Glutamatergic neuron (in vitro differentiated cells): Measurements from ENCODE around the gene CCL11. TPM values are rescaled to one million over a fixed set of nuclear protein-coding genes. Genes with fewer than 3 reads are reported as not detected.

ENCODE experiments used
- DNase-seq: peaks from one replicate; pipeline ENCODE4 v3.0.0; 2022
- H3K27ac Mint-ChIP-seq: one replicate; pipeline ENCODE4 v1.8.0; 2020; ENCODE audit warnings: mild to moderate bottlenecking, mixed read lengths, inconsistent platforms; ENCODE audit not compliant: unreplicated experiment
- H3K27me3 Mint-ChIP-seq: one replicate; pipeline ENCODE4 v1.8.0; 2020; ENCODE audit warnings: mild to moderate bottlenecking, moderate library complexity, mixed read lengths, inconsistent platforms; ENCODE audit not compliant: unreplicated experiment
- H3K36me3 Mint-ChIP-seq: one replicate; pipeline ENCODE4 v1.8.0; 2020; ENCODE audit warnings: mild to moderate bottlenecking, mixed read lengths, inconsistent platforms; ENCODE audit not compliant: unreplicated experiment
- H3K4me1 Mint-ChIP-seq: one replicate; pipeline ENCODE4 v1.8.0; 2020; ENCODE audit warnings: mild to moderate bottlenecking, low read depth, mixed read lengths, inconsistent platforms; ENCODE audit not compliant: unreplicated experiment
- H3K4me3 Mint-ChIP-seq: one replicate; pipeline ENCODE4 v1.8.0; 2020; ENCODE audit warnings: mild to moderate bottlenecking, mixed read lengths, inconsistent platforms; ENCODE audit not compliant: unreplicated experiment
- H3K9me3 Mint-ChIP-seq: one replicate; pipeline ENCODE4 v1.8.0; 2020; ENCODE audit warnings: mild to moderate bottlenecking, moderate library complexity, mixed read lengths, inconsistent platforms; ENCODE audit not compliant: unreplicated experiment
- total RNA-seq: library from RNA; stranded (reverse); fragmentation: NEBNext Ultra II Directional; extraction: Animal tissue kit (Norgen Biotek cat#: 25700); gene quantifications from one replicate; pipeline ENCODE4 v1.2.1, GENCODE V29; 2021; ENCODE audit not compliant: unreplicated experiment
- TF ChIP-seq, protein P1 (sequence below): fragments of 200-600 bp; sonication (generic); IDR thresholded peaks from one replicate; pipeline ENCODE4 v1.5.0; 2021; ENCODE audit not compliant: partially characterized antibody, unreplicated experiment

The CCL11 gene
- total RNA-seq, 1 donor from 2014 or later: not detected

DNA sequence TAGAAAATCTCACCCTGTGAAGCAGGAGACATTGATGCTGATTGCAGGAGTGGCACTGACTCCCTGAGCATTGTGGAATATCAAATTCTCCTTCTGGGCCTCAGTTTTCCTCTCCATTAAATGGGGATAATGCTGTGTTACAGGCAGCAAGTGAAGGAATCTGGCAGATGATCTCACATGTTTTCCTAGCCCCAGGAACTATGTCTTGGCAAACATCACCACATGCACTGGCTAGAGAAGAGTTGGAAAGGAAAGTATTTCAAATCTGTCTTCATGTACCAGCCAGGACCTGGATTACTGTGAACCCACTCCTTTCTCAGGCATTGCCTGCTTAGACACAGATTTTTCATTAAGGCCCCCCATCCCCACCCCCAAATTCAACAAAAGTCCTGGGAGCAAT, 20.1 kb downstream of the CCL11 start:
- TF ChIP-seq, protein P1, sequence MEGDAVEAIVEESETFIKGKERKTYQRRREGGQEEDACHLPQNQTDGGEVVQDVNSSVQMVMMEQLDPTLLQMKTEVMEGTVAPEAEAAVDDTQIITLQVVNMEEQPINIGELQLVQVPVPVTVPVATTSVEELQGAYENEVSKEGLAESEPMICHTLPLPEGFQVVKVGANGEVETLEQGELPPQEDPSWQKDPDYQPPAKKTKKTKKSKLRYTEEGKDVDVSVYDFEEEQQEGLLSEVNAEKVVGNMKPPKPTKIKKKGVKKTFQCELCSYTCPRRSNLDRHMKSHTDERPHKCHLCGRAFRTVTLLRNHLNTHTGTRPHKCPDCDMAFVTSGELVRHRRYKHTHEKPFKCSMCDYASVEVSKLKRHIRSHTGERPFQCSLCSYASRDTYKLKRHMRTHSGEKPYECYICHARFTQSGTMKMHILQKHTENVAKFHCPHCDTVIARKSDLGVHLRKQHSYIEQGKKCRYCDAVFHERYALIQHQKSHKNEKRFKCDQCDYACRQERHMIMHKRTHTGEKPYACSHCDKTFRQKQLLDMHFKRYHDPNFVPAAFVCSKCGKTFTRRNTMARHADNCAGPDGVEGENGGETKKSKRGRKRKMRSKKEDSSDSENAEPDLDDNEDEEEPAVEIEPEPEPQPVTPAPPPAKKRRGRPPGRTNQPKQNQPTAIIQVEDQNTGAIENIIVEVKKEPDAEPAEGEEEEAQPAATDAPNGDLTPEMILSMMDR: no peak
- H3K36me3 Mint-ChIP-seq: peaks cover 9% of the 10 kb centered on the region
- no peak overlapping the region for H3K4me3 Mint-ChIP-seq
- no peaks in the 10 kb centered on the region for H3K4me1 Mint-ChIP-seq
- H3K27me3 Mint-ChIP-seq: peaks cover 4% of the 10 kb centered on the region
- H3K27ac Mint-ChIP-seq: no peak overlapping the region
- no peak for DNase-seq
- H3K9me3 Mint-ChIP-seq: peaks cover 2% of the 10 kb centered on the region

DNA sequence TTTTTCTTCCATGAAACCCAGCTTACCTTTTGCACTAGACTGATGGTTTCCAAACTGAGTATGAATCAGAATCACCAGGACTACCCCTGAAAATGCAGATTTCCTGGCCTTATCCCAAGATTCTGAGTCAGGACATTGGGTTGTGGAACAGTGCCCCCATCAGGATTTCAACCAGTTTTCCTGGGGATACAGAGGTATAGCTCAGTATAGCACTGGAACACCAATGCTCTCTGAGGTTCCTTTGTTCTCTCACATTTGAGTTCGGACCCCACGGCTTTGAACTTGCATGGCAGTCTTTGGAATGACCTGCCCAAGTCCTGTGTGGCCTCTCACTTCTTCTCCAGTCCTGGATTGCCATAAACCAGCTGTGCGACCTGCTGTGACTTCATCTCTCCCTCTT, 20.9 kb downstream of the CCL11 start:
- no peak for DNase-seq
- H3K9me3 Mint-ChIP-seq: peaks cover 4% of the 10 kb centered on the region
- no peaks in the 10 kb centered on the region for H3K4me1 Mint-ChIP-seq
- H3K36me3 Mint-ChIP-seq: peaks cover 5% of the 10 kb centered on the region
- no peak overlapping the region for H3K27ac Mint-ChIP-seq
- peaks cover 4% of the 10 kb centered on the region for H3K27me3 Mint-ChIP-seq
- H3K4me3 Mint-ChIP-seq: no peak overlapping the region
- TF ChIP-seq, protein P1: no peak

DNA sequence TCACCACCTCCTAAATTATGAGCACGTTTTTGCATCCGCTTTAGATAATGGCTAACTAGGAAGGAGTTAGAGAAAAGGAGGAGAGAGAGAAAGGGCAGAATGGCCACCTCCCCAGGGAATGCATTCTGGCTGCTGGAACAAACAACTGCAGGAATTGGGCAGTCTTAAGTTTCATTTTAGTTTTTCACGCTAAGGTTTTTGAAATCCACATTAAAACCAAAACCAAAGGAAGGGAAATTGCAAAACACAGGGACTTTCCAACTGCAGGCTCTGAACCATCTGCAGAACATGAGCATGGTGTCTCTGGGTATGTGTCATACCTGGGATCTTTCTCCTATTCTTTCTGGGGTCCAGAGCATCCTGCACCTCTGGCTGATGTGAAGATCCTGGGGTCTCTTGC, 21.6 kb downstream of the CCL11 start:
- H3K27me3 Mint-ChIP-seq: peaks cover 4% of the 10 kb centered on the region
- H3K36me3 Mint-ChIP-seq: peaks cover 5% of the 10 kb centered on the region
- no peak for DNase-seq
- H3K27ac Mint-ChIP-seq: no peak overlapping the region
- H3K9me3 Mint-ChIP-seq: peaks cover 4% of the 10 kb centered on the region
- H3K4me3 Mint-ChIP-seq: no peak overlapping the region
- no peaks in the 10 kb centered on the region for H3K4me1 Mint-ChIP-seq
- TF ChIP-seq, protein P1: no peak

DNA sequence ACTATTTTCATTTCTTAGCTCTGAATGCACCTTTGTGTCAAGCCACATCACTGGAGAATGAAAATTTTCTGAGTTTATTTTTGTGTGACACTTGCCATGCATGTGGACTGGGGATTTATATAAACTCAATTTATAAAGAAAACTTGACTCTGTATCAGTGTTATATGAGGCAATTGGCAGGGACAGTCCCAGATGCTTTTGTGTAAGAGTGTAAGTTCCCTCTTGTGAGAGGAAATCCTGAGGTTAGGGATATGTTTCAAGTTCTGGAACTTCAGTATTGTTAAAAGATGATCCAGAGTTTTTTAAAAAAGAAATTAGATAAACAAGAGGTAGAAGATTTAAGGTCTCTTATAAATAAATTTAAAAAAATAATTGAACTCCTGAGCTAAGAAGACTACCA, 22.8 kb downstream of the CCL11 start:
- Mint-ChIP-seq H3K27me3 (peaks cover 4% of the 10 kb centered on the region), H3K4me3 (no peak overlapping the region), H3K9me3 (peaks cover 4% of the 10 kb centered on the region), H3K4me1 (no peaks in the 10 kb centered on the region), H3K27ac (no peak overlapping the region), H3K36me3 (peaks cover 5% of the 10 kb centered on the region)
- no peak for DNase-seq
- TF ChIP-seq, protein P1: no peak

DNA sequence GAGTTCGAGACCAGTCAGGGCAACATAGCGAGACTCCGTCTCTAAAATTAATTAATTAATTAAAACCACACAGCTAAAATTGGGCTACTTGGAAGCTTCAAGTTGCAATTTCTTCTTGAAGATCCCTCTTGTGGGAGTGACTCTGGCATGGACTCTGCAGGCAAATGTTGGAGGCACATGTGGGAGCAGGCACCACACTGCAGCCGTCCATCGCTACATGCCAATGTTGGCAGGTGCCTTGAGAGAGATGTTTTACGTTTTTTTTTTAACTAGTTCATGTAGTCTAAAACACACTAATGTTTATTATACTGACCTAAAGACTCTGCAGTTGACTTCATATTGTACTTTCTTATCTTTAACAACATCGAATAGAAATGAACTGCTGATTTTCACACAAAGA, 25.7 kb downstream of the CCL11 start:
- Mint-ChIP-seq H3K4me1 (peaks cover 6% of the 10 kb centered on the region), H3K27me3 (no peaks in the 10 kb centered on the region), H3K36me3 (no peaks in the 10 kb centered on the region), H3K4me3 (no peak overlapping the region), H3K9me3 (peaks cover 2% of the 10 kb centered on the region), H3K27ac (no peak overlapping the region)
- TF ChIP-seq, protein P1: no peak
- DNase-seq: no peak
